CD4-positive, alpha-beta T cell treated with Interleukin-4 for 1 hour (primary cell): ENCODE measurements around the gene ICA1L.
"Not testable (repeated sequence)": the region's sequence is repeated elsewhere in the genome, so short reads cannot be mapped to it uniquely, and the experiment has no call there.

Experiments
- DNase-seq, 2 donors: peaks; one replicate each; pipeline ENCODE4 v3.0.0-alpha.2; 2020 to 2022

The ICA1L gene

DNA sequence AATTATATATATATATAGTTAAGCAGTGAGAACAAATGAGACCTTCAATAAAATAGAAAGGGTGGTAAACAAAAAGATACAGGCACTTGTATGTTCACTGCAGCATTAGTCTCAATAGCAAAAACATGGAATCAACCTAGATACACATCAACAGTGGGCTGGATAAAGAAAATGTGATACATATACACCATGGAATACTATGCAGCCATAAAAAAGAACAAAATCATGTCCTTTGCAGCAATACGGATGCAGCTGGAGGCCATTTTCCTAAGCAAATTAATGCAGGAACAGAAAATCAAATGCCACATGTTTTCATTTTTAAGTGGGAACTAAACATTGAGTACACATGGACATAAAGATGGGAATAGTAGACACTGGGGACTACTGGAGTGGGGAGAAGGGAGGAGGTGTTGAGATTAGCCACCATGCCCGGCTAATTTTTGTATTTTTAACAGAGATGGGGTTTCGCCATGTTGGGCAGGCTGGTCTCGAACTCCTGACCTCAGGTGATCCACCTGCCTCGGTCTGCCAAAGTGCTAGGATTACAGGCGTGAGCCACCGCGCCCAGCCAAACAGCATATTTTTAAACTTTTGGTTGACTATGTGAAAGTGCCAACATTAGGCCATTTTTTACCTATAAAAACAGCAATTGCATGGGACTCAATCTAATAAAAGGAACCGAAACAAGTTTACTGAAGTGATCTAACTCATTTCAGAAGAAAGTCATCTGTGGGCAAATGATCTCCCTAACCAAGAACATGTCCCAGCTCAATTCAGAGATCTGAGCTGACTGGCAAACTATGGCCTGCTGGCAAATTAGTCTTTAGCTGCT is 23.7 kb downstream of the ICA1L start:
- DNase-seq = no peak

DNA sequence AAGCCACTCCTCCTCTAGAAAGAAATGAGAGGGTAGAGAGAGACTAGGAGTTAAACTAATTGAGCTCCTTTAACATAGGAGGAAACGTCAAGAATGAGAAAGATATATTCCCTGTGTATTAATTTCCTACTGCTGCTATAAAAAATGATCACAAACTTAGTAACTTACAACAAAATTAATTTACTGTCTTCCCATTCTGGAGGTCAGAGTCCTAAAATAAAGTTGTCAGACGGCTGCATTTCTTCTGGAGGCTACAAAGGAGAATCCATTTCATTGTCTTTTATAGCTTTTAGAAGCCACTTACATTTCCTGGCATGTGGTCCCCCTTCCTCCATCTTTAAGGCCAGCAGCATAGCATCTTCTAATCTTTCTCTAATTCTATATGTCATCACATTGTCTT is 26.9 kb downstream of the ICA1L start:
- DNase-seq = no peak

DNA sequence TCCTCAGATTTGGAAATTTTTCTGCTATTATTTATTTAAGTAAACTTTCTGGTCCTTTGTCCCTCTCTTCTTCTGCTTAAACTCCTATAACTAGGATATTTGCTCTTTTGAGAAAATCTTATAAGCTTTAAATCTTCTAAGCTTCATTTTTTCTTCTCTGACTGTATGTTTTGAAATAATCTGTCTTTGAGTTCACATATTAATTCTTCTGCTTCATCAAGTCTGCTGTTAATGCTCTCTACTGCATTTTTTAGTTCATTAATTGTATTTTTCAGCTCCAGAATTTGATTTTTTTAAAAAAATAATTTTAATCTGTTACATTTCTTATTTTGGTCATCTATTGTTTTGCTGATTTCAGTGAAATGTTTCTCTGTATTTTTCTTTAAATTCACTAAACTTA is 28.9 kb downstream of the ICA1L start:
- DNase-seq = no peak

DNA sequence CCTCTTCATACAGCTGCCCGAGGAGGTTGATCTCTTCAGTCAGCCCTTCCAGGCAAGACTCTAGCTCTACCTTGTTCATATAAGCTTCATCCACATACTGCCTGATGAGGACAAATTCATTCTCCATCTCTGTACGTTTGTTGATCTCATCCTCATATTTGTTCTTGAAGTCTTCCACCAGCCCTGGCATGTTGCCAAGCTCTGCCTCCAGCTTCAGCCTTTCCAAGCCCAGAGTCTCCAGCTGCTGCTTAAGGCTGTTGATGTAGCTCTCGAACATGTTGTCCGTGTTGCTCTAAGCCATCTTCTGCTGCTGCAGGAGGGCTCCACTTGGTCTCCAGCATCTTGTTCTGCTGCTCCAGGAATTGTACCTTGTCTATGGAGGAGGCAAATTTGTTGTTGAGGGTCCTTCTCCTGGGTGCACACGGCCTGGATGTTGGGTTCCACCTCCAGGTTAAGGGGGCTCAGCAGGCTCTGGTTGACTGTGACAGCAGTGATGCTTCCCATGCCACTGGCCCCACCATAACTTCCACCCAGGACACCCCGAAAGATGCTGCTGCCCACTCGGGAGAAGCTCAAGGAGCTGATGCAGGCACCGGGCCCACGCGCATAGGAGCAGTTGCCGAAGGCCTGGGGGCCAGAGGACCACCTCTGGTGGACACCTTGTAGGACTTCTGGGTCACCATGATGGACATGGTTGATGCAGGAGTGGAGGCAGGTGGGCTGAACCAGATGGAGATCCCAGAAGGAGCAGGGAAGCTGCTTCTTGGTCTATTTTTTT is 30.3 kb downstream of the ICA1L start:
- no peak for DNase-seq

DNA sequence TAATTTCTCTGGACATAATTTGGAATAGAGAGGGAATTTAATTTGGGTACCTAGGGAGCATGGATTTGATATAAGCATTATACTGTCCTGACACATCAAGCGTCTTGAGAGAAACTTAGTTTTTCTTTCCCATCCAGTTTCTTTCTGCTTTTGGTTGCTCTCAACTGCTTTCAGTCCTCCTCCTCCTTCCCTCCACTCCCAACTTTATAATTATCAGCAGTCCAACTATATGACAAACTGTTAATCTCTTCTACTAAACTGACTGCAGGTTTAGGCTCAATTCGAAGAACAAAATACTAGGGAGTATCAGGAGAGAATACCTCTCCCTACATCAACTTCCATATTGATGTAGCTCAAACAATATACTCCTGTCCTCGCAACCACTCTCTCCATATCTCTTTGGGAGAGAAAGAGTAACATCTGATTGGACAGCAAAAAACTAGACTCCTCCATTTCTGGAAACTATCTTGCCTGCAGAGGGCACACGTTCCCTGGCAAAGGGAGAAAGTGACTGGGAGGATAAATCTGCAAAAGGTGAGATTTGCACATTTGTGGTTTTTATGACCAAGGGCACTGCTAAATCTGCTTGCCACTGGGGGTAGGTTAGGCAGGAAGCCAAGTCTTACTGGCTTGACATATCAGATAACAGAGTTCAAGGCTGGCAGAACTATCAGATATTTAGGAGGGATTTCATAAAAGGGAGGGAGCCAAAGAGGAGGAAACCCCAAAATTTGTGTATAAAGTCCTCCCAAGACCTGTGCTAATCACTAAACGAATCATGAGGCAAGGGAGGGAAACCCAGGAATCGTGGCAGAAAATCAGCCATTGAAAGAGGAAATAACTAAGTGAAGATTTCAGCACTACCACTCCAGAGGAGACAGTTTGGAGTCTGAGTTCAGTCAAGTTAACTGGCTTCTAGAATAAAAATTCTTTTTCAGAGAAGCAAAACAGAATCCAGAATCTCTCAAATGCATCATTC is 40.0 kb downstream of the ICA1L start:
- peak; percentile 44 to 62 for DNase-seq

DNA sequence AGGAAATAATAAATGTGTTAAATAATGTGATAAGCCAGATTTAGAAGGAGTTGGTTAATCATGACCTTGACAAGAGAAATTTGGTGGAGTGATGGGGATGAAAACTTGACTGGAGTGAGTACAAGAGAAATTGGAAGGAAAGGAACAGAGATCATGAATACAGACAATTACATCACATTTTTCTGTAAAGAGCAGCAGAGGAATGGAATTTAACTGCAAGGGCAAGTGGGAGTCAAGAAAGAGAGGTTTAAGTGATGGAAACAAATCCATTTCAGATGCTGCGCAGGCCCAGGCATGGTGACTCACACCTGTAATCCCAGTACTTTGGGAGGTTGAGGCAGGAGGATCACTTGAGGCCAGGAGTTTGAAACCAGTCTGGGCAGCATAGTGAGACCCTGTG is 46.7 kb downstream of the ICA1L start:
- DNase-seq = no peak

DNA sequence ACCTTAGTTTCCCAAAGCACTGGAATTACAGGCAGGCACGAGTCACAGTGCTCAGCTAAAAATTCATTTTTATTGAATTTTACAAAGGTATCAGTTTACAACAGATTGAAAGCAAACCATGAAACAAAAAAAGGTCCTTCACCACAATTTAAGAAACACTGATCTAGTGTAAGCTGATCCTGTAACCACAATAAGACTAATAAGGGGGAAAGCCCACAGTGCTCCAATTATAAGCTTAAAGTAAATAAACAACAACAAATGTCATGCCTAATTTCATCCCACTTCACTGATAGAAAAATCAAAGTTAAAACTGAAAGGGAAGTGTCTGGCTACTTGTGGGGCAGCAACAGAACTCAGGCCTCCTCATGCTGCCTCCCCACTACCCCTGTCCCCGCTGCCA is 49.2 kb downstream of the ICA1L start:
- DNase-seq = no peak

DNA sequence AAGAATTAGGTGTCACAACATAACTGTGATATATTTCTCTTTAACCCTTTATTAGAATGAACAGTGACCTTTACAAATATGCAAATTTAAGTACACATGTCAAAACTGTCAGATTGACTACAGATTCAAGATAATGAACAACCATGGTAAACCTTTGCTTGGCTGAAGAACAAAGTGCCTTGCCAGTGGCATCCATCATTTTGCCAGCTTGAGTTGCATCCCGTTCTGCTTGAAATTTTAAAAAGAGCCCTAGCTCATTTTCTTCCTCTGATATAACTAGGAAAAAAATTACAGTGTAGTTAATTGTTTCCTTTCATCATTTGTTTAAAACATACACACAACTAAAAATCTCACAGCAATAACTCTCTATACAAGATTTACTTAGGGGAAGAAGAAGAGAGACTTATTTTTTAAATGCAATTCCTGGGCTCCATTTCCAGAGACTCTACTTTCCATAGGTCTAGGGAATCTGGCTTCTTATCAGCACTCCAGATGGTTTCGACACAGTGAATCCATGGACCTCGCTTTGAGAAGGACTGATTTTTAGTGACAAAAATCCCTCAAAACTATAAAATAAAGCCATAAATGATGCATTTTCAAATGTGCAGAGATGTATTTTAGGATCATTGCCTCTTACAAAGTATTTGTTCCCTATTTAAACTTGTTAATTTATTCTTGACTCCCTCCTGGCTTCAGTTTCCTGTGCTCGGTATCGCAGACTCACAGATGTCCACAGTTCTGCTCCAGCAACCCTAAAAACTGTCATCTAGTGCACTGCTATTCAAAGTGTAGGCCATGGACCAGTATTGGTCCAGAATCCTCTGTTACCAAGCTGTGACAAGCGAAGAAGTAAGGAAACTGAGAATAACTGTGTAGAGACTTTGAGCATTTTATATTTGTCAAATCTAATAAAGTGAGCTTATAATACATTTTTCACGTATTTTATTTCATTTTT is 50.1 kb downstream of the ICA1L start:
- no peak for DNase-seq

DNA sequence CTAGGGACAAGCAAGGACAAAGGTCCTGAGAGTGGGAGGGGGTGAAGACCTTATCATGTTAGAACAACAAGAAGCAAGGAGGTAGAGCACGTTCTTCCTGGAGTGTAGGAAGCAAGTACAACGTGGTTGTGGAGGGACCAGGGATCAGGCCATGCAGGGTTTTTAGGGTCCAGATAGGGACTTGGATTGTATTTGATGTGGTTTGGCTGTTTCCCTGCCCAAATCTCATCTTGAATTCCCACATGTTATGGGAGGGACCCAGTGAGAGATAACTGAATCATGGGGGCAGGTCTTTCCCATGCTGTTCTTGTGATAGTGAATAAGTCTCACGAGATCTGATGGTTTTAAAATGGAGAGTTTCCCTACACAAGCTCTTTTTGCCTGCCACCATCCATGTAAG is 53.2 kb downstream of the ICA1L start:
- DNase-seq = no peak

DNA sequence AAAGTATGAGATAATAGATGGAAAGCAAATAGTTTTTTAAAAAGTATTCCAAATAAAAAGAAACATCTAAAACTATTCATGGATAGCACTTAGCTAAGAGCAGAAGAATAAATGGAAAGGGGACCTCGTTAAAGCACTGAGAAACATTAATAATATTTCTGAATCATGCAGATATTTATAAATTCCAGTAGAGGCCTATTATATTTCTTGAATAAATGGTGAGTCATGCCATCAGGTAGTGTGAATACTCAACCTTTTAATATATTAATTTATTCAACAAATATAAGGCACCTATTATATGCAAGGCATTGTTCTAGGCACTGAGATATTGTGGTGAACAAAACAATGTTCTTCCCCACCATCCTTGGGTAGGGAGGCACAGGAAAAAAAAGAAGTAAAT is 53.8 kb downstream of the ICA1L start:
- DNase-seq = no peak

DNA sequence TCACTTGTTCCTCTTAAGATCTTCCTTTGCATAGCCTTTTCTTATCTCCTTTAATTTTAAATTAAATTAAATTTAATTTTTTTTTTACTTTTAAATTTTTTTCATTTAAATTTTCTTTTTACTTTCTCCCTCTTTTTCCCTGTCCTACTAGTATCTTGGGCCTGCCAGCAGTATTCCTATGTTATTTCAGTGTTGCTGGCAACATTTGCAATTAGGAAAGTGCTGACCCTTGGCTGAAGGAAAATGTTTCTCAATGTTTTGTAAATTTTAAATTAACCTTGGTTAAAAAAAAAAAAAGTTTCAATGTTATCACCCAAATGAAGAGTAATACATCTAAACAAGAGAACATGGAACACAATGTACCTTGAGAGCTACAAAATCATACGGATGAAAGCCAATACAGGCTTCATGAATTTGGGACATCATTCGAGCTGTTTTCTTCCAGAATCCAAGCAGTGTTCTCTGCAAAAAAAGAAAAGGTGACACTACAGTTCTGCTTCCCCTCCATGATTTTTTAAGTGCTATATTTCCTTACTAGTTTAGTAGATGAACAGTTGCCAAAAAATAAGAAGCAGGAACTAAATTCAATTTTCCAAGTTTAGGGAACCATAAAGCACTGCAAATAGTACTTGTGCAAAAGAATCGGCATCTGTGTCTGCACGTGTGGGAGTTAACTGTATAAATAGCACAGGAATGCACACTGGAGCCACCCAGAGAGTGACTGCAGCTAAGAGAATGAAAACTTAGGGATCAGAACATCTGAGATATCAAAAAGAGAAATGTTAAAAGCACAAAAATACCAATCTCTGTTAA is 55.8 kb downstream of the ICA1L start:
- DNase-seq = no peak

DNA sequence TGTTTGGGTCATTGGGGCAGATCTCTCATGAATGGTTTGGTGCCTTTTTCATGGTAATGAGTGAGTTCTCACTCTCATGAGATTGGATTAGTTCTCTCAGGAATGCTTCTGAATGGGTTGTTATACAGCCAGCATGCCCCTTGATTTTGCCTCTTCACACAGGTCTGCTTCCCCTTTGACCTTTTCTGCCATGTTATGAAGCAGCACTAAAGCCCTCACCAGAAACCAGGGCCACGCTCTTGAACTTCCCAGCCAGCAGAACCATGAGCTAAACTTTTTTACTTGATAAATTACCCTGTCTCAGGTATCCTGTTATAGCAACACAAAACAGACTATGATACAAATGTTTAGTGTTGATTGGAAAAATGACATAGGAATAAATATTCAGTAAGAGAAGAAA is 57.3 kb downstream of the ICA1L start:
- no peak for DNase-seq

DNA sequence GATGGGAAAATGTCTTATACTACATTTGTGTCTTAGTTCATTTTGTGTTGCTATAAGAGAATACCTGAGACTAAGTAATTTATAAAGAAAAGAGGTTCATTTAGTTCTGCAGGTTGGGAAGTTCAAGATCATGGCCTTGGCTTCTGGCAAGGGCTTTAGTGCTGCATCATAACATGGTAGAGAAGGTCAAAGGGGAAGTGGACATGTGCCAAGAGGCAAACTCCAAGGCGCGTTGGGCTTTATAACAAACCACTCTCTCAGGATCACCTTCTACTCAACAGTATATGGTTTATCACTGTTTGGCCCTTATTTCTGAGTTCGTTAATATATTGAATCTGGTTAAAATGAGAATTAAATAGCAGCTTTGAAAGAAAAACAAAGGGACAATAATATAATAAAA is 58.2 kb downstream of the ICA1L start:
- DNase-seq = no peak

DNA sequence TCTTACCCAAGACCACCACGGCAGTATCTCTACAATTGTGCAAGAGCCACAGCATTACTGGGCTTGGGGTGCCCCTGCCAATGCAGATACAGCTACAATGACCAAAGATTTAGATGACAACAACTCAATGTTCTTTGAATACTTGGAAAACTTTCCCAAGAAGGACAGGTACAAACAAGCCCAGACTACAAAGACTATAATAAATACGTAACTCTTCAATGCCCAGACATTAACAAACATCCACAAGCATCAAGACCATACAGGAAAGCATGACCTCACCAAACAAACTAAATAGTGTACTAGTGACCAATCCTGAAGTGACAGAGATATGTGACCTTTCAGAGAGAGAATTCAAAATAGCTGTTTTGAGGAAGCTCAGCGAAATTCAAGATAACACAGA is 62.8 kb downstream of the ICA1L start:
- DNase-seq = no peak

DNA sequence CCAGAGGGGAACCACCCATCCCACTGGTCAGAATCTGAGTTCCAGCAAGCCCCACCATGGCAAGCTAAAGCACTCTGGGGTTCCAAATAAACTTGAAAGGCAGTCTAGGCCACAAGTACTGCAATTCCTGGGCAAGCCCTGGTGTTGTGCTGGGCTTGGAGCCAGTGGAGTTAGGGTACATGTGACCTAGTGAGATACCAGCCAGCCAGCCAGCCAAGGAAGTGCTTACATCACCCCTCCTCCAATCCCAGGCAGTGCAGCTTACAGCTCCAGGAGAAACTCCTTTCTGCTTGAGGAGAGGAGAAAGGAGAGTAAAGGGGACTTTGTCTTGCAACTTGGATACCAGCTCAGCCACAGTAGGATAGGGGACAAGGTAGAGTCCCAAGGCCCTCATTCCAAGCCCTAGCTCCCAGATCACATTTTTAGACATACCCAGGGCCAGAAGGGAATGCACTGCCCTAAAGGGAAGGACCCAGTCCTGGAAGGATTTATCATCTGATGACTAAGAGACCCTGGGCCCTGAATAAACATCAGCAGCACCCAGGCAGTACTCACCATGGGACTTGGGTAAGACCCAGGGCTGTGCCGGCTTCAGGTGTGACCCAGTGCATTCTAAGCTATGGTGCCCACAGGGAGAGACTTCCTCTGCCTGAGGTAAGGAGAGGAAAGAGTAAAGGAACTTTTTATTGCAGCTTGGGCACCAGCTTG is 64.0 kb downstream of the ICA1L start:
- DNase-seq = not testable (repeated sequence)

DNA sequence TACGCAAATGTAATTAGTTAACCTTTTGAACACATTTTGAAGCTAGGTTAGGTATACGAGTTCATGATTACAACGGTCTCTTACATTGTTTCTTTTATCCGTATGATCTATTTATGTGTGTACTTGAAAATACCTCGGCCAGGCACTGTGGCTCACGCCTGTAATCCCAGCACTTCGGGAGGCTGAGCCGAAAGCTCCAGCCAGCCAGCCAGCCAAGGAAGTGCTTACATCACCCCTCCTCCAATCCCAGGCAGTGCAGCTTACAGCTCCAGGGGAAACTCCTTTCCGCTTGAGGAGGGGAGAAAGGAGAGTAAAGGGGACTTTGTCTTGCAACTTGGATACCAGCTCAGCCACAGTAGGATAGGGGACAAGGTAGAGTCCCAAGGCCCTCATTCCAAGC is 65.7 kb downstream of the ICA1L start:
- DNase-seq = not testable (repeated sequence)

DNA sequence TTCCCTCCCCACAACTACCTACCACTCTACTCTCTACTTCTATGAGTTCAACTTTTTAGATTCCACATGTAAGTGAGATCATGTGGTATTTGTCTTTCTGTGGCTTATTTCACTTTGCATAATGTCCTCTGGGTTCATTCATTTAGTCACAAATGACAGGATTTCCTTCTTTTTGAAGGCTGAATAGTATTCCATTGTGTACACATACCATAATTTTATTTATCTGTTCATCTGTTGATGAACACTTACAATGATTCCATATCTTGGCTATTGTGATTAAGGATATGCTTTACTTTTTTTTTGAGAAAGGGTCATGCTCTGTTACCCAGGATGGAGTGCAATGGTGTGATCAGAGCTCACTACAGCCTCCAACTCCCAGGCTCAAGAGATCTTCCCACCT is 73.6 kb downstream of the ICA1L start:
- DNase-seq = no peak

DNA sequence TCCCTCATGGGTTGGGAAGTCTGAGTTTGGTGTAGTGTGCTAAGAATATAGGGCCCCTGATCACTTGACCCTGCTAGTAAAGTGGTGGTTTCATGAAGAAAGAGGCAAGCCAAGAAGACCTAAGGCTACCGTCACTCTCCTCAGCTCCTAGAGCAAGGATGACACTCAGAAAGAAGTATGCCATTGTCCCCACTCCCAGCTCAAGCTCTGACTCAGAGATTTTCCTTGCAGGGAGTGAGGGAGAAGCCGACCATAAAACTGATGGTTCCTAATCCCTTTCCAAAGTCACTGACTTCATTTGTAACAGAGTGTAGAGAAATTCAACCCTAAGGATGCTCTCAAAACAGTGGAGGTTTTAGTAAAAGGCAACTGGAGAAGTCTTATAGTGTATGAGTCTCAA is 80.9 kb downstream of the ICA1L start:
- DNase-seq = no peak

DNA sequence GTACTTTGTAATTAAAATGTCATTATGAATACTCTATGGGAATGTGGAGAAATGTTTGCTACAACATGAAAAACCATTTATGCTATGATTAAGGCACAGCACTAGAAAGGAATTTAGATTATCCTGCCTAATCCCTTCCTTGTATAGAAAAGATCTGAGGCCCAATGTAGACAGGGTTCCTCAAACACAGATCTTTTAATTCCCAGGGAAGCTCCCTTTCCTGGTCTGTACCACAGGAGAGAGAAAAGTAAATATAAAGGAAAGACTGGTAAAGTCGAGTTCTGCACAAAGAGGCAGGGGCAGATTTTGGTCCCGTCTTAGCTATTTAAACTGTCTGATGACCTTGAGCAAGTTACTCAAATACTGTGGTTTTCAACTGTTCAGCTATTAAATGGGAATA is 84.7 kb downstream of the ICA1L start:
- no peak for DNase-seq

DNA sequence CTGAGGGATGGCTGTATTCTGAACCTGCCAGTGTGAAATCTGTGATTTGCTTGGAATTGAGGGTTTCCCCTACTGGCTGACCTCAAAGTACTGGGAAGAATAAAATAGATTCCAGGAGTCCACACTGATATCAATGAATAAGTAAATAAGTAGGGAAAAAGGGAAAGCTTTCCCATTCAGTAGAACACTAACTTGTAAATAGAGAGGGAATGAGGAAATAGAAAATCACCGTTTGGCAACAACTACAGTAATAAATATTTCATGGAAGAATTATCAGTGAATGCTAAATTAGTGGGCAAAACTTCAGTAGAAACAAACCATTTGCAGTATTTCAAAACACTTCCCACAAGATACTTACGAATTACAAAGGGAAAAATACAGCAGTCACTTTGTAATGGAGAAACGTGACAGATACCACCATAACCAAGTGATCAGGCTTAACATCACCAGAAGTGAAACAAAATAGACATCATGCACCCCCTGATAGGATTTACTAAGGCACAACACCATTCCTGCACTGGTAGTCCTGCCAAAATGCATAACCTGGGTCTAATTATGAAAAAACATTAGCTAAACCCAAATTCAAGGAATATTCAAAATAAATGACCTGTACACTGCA is 88.5 kb downstream of the ICA1L start:
- no peak for DNase-seq
